WTC11 (cell line): ENCODE measurements around the gene FSD1. TPM values are rescaled to one million over a fixed set of nuclear protein-coding genes. Genes with fewer than 3 reads are reported as not detected.

Source experiments
- ATAC-seq: fragments of 200-7000 bp; cut with Tn5 transposase; 2 replicates; pipeline ENCODE4 v1.10.0; 2021; ENCODE audit warnings: mild to moderate bottlenecking, moderate library complexity
- CTCF ChIA-PET: fragments of 300-600 bp; sonication (Branson Sonifier 250); formaldehyde crosslinking; loops from one replicate; lab custom pipeline; 2021; ENCODE audit warnings: antibody characterized with exemption; lab: Charles Lee
- POLR2A ChIA-PET: fragments of 350-600 bp; sonication (Branson Sonifier 250); formaldehyde crosslinking; loops from one replicate; lab custom pipeline; 2021; ENCODE audit warnings: antibody characterized with exemption; lab: Charles Lee
- DNase-seq: peaks from one replicate; pipeline ENCODE4 v3.0.0; 2021; ENCODE audit warnings: low spot score
- H3K27ac Mint-ChIP-seq: 2 replicates; pipeline ENCODE4 v1.8.0; 2021; ENCODE audit warnings: mixed read lengths
- H3K27me3 Mint-ChIP-seq: 2 replicates; pipeline ENCODE4 v1.8.0; 2021; ENCODE audit warnings: low read depth, mild to moderate bottlenecking, moderate library complexity, mixed read lengths
- H3K36me3 Mint-ChIP-seq: 2 replicates; pipeline ENCODE4 v1.8.0; 2021; ENCODE audit warnings: mixed read lengths
- H3K4me1 Mint-ChIP-seq: 2 replicates; pipeline ENCODE4 v1.8.0; 2022; ENCODE audit warnings: mixed read lengths
- H3K4me3 Mint-ChIP-seq: 2 replicates; pipeline ENCODE4 v1.8.0; 2021; ENCODE audit warnings: mild to moderate bottlenecking, moderate library complexity, mixed read lengths
- H3K9me3 Mint-ChIP-seq: 2 replicates; pipeline ENCODE4 v1.8.0; 2021; ENCODE audit warnings: mixed read lengths
- EMX1 ChIP-seq: fragments of 250-450 bp; sonication (Bioruptor Pico); IDR thresholded peaks from 2 replicates; pipeline ENCODE4 v1.8.0; 2021; ENCODE audit warnings: mild to moderate bottlenecking
- GTF2I ChIP-seq: fragments of 250-450 bp; sonication (Bioruptor Pico); conservative IDR thresholded peaks from 2 replicates; pipeline ENCODE4 v1.4.0; 2021; ENCODE audit warnings: mild to moderate bottlenecking
- MYBL2 ChIP-seq: sonication (generic); formaldehyde crosslinking; IDR thresholded peaks from 2 replicates; pipeline ENCODE4 v1.8.1; 2023; ENCODE audit warnings: mild to moderate bottlenecking, moderate library complexity, missing genetic modification reagents
- OVOL2 ChIP-seq: fragments of 250-450 bp; sonication (Bioruptor Pico); IDR thresholded peaks from 2 replicates; pipeline ENCODE4 v1.9.0; 2021; ENCODE audit warnings: mild to moderate bottlenecking, borderline replicate concordance
- RORB ChIP-seq: fragments of 250-450 bp; sonication (Bioruptor Pico); IDR thresholded peaks from 2 replicates; pipeline ENCODE4 v1.9.0; 2021; ENCODE audit warnings: mild to moderate bottlenecking
- SP1 ChIP-seq: sonication (generic); formaldehyde crosslinking; conservative IDR thresholded peaks from 2 replicates; pipeline ENCODE4 v1.8.1; 2022; ENCODE audit warnings: missing genetic modification reagents
- TCF7 ChIP-seq: sonication (generic); formaldehyde crosslinking; IDR thresholded peaks from 2 replicates; pipeline ENCODE4 v1.8.0; 2022; ENCODE audit warnings: mild to moderate bottlenecking, low read depth, missing genetic modification reagents, moderate library complexity
- ZNF263 ChIP-seq: sonication (generic); formaldehyde crosslinking; IDR thresholded peaks from 2 replicates; pipeline ENCODE4 v1.8.1; 2022; ENCODE audit warnings: low read depth, mild to moderate bottlenecking, moderate library complexity, missing genetic modification reagents
- ZNF317 ChIP-seq: sonication (generic); formaldehyde crosslinking; IDR thresholded peaks from 2 replicates; pipeline ENCODE4 v1.8.1; 2023; ENCODE audit warnings: low read depth, mild to moderate bottlenecking, moderate library complexity, missing genetic modification reagents, borderline replicate concordance
- ZNF671 ChIP-seq: fragments of 250-450 bp; sonication (Bioruptor Pico); IDR thresholded peaks from 2 replicates; pipeline ENCODE4 v1.8.0; 2021; ENCODE audit warnings: mild to moderate bottlenecking
- total RNA-seq: library from RNA; stranded (reverse); gene quantifications from 3 replicates; pipeline ENCODE4 v1.2.3, GENCODE V29; 2021
- TF ChIP-seq, protein P1 (sequence below): sonication (generic); formaldehyde crosslinking; IDR thresholded peaks from 2 replicates; pipeline ENCODE4 v1.8.0; 2023; ENCODE audit warnings: missing genetic modification reagents, mild to moderate bottlenecking, borderline replicate concordance
- TF ChIP-seq, protein P2 (sequence below): sonication (generic); formaldehyde crosslinking; IDR thresholded peaks from 2 replicates; pipeline ENCODE4 v1.8.1; 2022; ENCODE audit warnings: low read depth, mild to moderate bottlenecking, moderate library complexity, missing genetic modification reagents, borderline replicate concordance

The FSD1 gene
- total RNA-seq, 1 experiment from 2014 or later: 61.3 TPM

DNA sequence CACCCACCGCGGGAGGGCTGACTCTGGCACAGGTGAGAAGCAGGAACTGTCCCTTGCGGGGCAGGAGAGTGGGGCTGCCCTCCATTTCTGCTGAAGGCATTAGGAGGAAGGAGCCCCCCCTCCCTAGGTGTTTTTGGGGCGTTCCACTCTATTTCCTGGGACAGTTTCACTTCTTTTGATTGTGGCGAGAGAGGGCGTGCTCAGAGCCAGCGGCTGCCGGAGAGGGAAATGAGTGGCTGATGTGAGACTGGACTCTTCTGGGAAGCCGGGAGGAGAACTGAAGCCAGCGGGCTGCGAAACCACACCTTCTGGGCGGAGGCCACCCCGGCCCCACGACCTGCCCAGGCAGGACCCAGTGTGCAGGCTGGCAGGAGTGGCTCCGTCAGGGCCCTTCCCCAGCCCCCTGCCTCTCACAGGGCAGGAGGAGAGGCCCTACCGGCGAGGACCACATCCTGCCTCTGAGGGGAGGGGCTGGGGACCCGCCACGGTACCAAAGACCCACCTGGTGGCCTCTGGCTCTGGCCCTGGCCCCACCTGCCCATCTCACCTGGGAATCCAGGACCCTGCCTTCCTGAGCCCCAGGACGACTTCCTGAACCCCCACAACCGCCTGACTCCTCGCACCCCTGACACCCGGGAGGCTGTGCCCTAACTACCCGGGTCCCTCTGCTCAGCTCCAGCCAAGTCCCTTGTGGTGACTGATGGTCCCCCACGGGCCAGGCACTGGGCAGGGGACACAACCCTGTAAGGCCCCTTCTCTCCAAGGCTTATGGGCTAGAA, 64.9 kb downstream of the FSD1 start:
- DNase-seq: no peak

DNA sequence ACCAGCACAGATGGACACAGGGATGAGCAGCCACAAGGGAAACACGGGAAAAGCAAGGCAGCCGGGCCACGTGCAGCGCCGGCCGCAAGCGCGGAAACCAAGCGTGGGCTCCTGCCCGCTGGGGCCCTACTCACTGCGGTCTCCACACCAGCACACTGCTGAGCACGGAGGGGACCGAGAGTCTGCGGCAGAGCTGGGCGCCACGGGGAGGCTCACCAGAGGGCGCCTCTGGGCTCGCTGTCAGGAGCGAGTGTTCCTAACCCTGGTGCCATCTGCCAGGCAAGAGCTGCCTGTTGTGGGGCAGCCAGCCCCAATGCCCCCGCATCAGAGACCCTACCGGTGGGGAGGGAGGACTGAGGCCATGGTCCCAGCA, 65.5 kb downstream of the FSD1 start:
- no peaks in the 10 kb centered on the region; the same call in 1 of the 2 replicates for H3K36me3 Mint-ChIP-seq
- H3K4me3 Mint-ChIP-seq: no peak overlapping the region
- H3K9me3 Mint-ChIP-seq: no peaks in the 10 kb centered on the region
- H3K4me1 Mint-ChIP-seq: peaks cover 21% of the 10 kb centered on the region
- peak; percentile 69 for ATAC-seq
- H3K27ac Mint-ChIP-seq: peak overlapping the region; percentile 88; the same call in 1 of the 2 replicates
- DNase-seq: peak; percentile 63
- CTCF ChIA-PET: interaction anchor here (0.7 to 1.8 kb wide), 16 partner anchors 11 to 155 kb away, joined by 3 to 23 read pairs (median 6); partner anchors contain the start of genes CHAF1A, MPND and SH3GL1
- POLR2A ChIA-PET: interaction anchor here (1.4 kb wide), 1 partner anchor 21 kb away, joined by 7 read pairs; no protein-coding TSS in a partner anchor
- no peaks in the 10 kb centered on the region for H3K27me3 Mint-ChIP-seq
- TF ChIP-seq ZNF263 (CRISPR knock-in tag) (no peak), OVOL2 (CRISPR knock-in tag) (no peak), EMX1 (CRISPR knock-in tag) (no peak), ZNF671 (CRISPR knock-in tag) (no peak)
- TF ChIP-seq, protein P1, sequence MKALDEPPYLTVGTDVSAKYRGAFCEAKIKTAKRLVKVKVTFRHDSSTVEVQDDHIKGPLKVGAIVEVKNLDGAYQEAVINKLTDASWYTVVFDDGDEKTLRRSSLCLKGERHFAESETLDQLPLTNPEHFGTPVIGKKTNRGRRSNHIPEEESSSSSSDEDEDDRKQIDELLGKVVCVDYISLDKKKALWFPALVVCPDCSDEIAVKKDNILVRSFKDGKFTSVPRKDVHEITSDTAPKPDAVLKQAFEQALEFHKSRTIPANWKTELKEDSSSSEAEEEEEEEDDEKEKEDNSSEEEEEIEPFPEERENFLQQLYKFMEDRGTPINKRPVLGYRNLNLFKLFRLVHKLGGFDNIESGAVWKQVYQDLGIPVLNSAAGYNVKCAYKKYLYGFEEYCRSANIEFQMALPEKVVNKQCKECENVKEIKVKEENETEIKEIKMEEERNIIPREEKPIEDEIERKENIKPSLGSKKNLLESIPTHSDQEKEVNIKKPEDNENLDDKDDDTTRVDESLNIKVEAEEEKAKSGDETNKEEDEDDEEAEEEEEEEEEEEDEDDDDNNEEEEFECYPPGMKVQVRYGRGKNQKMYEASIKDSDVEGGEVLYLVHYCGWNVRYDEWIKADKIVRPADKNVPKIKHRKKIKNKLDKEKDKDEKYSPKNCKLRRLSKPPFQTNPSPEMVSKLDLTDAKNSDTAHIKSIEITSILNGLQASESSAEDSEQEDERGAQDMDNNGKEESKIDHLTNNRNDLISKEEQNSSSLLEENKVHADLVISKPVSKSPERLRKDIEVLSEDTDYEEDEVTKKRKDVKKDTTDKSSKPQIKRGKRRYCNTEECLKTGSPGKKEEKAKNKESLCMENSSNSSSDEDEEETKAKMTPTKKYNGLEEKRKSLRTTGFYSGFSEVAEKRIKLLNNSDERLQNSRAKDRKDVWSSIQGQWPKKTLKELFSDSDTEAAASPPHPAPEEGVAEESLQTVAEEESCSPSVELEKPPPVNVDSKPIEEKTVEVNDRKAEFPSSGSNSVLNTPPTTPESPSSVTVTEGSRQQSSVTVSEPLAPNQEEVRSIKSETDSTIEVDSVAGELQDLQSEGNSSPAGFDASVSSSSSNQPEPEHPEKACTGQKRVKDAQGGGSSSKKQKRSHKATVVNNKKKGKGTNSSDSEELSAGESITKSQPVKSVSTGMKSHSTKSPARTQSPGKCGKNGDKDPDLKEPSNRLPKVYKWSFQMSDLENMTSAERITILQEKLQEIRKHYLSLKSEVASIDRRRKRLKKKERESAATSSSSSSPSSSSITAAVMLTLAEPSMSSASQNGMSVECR (CRISPR knock-in tag): no peak

More for the DNA sequence above, 64.9 kb downstream of the FSD1 start:
- peaks cover 20% of the 10 kb centered on the region for H3K4me1 Mint-ChIP-seq
- peak overlapping the region; percentile 88 for H3K27ac Mint-ChIP-seq
- ATAC-seq: peak; percentile 27
- ChIA-PET POLR2A (interaction anchor here (1.4 kb wide), 1 partner anchor 22 kb away, joined by 7 read pairs; no protein-coding TSS in a partner anchor), CTCF (interaction anchor here (0.6 to 1.8 kb wide), 17 partner anchors 10 to 156 kb away, joined by 3 to 23 read pairs (median 6); partner anchors contain the start of genes CHAF1A, MPND and SH3GL1)
- H3K4me3 Mint-ChIP-seq: no peak overlapping the region; the same call in 1 of the 2 replicates
- no peaks in the 10 kb centered on the region; the same call in 1 of the 2 replicates for H3K36me3 Mint-ChIP-seq
- TF ChIP-seq, protein P2, sequence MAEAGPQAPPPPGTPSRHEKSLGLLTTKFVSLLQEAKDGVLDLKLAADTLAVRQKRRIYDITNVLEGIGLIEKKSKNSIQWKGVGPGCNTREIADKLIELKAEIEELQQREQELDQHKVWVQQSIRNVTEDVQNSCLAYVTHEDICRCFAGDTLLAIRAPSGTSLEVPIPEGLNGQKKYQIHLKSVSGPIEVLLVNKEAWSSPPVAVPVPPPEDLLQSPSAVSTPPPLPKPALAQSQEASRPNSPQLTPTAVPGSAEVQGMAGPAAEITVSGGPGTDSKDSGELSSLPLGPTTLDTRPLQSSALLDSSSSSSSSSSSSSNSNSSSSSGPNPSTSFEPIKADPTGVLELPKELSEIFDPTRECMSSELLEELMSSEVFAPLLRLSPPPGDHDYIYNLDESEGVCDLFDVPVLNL (CRISPR knock-in tag): no peak
- H3K9me3 Mint-ChIP-seq: no peaks in the 10 kb centered on the region
- no peaks in the 10 kb centered on the region for H3K27me3 Mint-ChIP-seq

DNA sequence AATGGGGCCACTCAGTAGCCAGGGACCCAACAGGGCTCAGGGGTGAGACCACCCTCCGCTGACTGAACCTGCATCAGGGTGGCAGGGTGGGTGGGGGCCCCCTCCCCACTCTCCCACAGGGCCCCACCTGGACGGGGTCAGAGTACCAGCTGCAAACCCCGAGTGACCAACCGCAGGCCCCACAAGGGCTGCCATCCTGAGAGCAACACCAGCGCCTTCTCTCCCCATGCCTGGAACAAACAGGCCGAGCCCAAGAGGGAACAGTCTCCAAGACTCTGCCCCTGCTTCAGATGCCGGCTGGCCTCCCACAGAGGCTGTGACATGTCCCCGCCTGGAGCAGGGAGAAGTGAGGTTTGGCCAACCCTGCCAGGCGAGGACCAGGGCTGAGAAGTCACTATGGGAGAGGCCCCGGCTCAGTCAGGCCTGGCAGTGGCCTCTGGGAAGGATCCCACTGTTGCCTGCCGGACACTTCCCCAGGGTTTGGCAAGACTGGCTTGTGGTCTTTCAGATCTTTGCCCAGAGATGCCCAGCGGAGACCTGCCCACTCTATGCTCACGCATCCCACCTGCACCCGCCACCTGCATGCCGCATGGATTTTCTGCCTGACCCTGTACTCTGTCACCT, 66.1 kb downstream of the FSD1 start:
- no peaks in the 10 kb centered on the region for H3K27me3 Mint-ChIP-seq
- no peaks in the 10 kb centered on the region for H3K9me3 Mint-ChIP-seq
- ChIA-PET POLR2A (interaction anchor here (1.4 kb wide), 1 partner anchor 20 kb away, joined by 7 read pairs; no protein-coding TSS in a partner anchor), CTCF (interaction anchor here (0.7 to 1.8 kb wide), 15 partner anchors 10 to 155 kb away, joined by 3 to 23 read pairs (median 7); partner anchors contain the start of genes CHAF1A, MPND and SH3GL1)
- H3K4me3 Mint-ChIP-seq: no peak overlapping the region
- no peaks in the 10 kb centered on the region; the same call in 1 of the 2 replicates for H3K36me3 Mint-ChIP-seq
- 0 out of 2 replicates have a peak overlapping the region, but pooled peaks have one; percentile 60 for H3K27ac Mint-ChIP-seq
- no peak for TF ChIP-seq ZNF317 (CRISPR knock-in tag)
- no peak for TF ChIP-seq SP1
- no peak for TF ChIP-seq RORB (CRISPR knock-in tag)
- no peak for TF ChIP-seq MYBL2
- TF ChIP-seq GTF2I: no peak
- 0 out of 2 replicates have a peak, but pooled peaks have one; percentile 30 for TF ChIP-seq TCF7 (CRISPR knock-in tag)
- no peak for DNase-seq
- peaks cover 27% of the 10 kb centered on the region for H3K4me1 Mint-ChIP-seq
- ATAC-seq: no peak
